HL-60/S4 (cell line): Measurements from ENCODE around the gene JADE1.

Source experiments
- in situ Hi-C: fragments of 300-500 bp; cut with MboI; formaldehyde crosslinking; loops from 2 replicates; pipeline ENCODE4 v1.14.3; 2022; ENCODE audit warnings: low sequenced_read_pairs

The JADE1 gene

DNA sequence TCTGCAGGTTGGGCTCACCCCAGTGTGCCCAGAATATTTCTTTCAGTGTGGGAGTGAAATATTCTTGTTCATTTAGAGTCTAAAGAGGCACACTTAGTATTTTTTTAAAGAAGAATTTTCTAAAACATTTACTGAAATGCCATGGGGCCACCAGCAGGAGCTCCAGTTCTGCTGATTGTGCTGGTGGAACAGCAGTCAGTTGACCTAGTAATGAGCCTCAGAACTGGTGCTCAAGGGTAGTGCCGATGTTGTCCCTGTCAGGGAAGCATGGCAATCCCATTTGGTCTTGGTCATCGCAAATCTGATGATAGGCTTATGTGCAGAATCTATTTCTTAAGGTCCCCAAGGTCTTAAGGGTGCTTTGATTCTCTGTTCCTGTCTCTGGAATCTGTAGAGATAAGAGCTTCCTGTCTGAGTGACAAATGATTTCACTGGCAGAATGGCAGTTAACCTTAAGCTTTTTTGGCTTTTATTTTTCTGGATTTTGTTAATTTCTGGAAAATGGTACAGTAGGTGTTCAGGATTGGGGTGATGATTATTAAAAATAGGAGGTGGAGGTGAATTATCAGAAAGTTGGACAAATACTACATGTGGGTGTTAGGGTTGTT is 31.3 kb downstream of the JADE1 start:
- in situ Hi-C loops: no loop called here

- in situ Hi-C loops: no loop called here
Observed at GRCh38 chr4:128841402-128841801, 31.9 kb downstream of the JADE1 start.

DNA sequence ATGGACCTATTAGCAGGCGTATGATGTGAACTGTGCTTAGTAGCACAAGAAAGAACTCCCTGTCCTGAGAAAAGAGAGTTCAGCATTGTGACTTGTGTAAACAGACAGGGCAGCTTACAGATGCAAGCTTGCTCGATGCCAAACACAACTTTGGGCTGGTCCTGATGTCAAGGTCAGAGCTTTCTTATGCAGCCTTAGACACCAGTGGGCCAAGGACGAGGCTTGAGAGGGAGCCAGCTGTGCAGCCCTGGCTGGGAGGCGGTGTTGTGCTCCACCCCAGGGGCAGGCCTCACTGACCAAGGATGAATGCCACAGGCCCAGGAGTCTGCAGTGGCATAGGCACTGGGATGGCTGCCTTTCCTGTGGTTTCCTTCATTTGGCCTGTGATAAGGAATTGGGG is 35.4 kb downstream of the JADE1 start:
- in situ Hi-C loops: no loop called here

- in situ Hi-C loops: no loop called here
Observed at GRCh38 chr4:128846063-128846462, 36.6 kb downstream of the JADE1 start.

DNA sequence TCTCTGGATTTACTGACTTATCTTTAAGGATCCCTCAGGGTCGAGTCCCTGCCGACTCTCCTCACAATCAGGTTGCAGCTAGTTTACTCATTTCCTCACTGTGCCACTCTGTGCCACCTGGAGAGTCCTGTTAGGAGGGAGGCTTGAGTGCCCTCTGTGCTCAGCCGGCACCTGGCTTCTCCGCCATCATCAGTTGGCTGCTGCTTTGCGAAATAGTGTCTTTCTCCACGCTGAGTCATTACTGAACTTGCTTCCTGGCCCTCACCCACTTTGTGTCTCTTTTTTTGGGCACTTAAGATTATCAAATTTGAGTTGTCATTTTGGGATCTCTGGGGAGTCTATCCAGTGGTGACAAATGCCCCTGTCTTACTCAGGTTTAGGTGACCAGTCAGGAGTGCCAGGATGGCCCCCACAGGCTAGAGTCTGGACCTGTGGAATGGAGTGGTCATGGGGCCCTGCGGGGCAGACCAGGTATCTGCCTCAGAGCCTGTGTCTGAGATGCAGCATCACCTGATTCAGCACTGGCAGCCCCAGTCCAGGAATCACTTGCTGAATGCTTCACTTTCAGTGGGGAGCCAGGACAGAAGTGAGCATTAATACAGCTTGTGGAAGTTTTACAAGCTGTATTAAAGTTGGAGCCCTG is 37.7 kb downstream of the JADE1 start:
- in situ Hi-C loops: no loop called here

DNA sequence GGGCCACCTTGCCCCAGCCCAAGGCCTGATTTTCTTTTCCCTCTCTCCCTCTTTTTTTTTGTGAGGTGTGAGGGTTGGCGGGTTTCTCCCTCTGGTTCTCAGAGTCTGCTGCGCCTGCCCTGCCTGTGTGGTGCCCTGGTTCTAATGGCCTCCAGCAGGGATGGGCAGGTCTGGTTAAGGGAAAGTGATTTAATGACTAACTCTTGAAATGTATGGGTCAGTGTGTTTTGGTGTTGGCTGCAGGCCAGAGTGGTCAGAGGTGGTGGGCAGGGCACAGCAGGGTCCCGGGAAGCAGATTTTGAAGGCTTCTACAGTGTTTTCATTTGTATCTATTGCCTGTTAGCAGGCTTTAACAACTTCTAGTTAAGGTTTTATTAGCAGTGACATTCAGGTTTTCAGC is 39.0 kb downstream of the JADE1 start:
- in situ Hi-C loops: no loop called here

GRCh38 chr4:128850252-128850651 is 40.8 kb downstream of the JADE1 start:
- in situ Hi-C loops: no loop called here

DNA sequence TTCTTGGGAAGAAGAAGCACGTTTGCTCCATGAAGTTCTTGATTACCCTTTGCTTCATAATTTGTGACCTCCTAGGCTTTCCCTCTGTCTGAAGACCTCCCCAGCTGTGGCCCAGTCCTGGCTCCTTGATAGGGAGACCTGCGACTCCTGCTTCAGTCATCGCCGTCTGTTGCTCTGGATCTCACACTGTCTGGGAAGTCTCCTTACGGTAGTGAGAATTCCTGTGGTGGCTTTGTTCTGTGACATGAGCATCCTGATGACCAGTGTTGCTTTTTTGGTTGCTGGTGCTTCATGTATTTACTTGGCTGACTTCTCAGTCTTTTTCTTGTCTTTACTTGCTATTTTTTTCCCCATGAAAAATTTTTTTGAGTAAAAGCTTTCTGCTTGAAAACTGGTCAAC is 44.2 kb downstream of the JADE1 start:
- in situ Hi-C loops: no loop called here

DNA sequence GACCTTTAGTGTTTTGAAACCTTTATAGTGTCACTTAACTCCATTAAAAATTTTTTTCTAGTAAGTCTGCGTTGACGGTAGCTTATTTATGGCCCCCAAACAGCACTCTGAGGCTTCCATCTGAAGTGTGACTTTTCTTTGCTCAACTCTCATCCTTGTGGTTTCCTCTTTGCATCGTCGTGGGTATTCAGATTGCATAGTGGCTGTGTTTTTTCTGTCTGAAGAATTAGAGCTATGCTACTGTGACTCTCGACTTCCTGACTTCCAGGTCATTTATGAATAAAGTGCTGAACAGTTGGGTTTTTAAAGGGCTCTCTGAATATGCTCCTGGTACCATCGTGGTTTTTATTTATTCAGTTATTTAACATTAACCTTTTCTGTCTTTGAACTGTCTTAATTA is 44.9 kb downstream of the JADE1 start:
- in situ Hi-C loops: no loop called here

DNA sequence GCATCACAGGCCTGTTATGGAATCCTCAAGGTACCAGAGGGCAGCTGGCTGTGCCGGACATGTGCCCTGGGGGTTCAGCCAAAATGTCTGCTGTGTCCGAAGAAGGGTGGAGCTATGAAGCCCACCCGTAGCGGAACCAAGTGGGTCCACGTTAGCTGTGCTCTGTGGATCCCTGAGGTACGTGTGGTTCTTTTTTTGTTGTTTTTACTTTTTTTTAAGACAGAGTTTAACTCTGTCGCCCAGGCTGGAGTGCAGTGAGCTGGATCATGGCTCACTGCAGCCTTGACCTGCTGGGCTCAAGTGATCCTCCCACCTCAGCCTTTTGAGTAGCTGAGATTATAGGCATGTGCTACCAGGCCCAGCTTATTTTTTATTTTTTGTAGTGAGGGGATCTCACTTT is 46.1 kb downstream of the JADE1 start:
- in situ Hi-C loops: no loop called here

DNA sequence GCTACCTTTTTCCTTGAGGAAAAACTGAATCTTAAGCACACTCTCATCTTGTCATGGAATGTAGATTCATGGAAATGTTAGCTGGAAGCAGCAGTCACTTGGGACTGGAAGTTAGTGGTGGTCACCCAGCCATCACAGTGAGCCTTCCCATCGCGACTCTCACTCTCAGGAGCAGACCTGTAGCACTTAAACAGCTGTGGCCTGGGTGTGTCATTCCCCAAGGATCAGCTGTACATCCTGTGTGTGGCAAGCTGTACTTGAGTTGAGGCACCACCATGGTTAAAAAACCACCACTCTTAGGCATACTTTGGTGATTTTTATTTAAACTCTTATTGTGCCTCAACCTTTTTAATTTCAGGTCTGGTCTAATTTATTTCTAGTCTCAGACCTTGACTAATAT is 46.7 kb downstream of the JADE1 start:
- in situ Hi-C loops: no loop called here

DNA sequence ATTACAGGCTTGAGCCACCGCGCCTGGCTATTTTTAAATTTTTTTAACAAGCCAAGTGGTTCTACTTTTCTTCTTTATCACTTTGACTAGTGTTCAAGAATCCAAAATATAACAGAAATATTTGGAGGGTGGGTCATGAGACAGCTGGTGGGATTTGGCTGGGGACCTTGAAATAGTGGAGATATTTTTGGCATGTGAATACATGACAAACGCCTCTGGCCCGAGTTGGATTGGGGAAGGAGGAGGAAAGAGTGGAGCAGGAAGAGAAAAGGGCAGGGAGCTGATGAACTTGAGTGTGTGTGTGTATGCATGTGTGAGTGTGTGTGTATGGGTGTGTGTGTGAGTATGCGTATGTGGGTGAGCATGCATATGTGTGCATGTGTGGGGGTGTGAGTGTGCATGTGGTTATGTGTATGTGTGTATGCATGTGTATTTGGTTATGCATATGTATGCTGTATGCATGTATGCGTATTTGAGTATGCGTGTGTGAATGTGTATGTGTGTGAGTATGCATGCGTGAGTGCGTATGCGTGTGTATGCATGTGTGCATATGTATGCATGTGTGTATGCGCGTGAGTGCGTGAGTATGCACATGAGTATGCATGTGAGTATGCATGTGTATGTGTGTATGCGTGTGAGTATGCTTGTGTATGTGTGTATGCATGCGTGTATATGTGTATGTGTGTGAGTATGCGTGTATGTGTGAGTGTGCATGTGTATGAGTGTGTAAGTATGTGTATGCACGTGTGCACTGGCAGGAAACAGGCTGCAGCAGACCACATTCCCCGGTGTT is 49.6 kb downstream of the JADE1 start:
- in situ Hi-C loops: no loop called here

GRCh38 chr4:128859887-128860677 is 50.6 kb downstream of the JADE1 start:
- in situ Hi-C loops: no loop called here

GRCh38 chr4:128861856-128862518 is 52.5 kb downstream of the JADE1 start:
- in situ Hi-C loops: no loop called here

- in situ Hi-C loops: no loop called here
Observed at GRCh38 chr4:128862608-128863311, 53.3 kb downstream of the JADE1 start.

- in situ Hi-C loops: no loop called here
Observed at GRCh38 chr4:128863312-128864075, 54.0 kb downstream of the JADE1 start.

- in situ Hi-C loops: no loop called here
Observed at GRCh38 chr4:128865132-128865531, 55.6 kb downstream of the JADE1 start.

DNA sequence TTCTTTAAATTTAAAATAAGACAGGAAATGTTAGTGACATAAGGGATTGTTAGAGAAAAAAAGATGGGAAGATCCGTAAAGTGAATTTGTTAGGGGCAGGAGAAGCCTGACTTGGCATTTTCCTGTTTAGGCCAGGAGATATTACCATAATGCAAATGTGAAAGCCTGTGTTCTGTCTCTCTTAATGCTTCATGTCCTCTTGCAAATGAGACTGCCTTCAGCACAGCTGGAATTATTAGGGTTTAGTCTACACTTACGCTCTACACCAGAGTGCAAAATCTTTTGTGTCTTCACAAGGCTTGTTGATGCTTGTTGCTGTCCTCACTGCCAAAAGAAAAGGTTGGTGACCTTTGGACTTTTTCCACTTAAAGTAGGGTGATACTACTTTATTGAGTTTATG is 56.8 kb downstream of the JADE1 start:
- in situ Hi-C loops: no loop called here

DNA sequence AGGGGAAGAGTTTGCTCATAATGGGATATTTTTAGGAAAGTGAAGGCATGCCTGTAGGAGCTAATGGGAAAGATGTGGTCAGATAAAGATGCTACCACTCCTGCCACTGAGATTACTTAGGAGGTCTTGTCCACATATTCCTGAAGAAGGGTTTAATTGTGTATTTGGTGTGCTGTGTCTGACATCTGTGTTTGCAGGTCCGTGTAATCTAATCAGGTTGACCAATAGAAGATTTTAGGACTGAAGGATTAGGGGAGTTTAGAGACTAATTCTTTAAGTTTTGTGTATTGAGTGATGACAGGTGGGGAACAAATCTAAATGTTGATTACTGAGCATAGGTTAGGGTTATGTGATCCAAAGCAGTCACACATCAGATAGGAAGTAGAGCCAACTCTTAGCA is 57.2 kb downstream of the JADE1 start:
- in situ Hi-C loops: no loop called here

- in situ Hi-C loops: no loop called here
Observed at GRCh38 chr4:128868758-128869157, 59.3 kb downstream of the JADE1 start.
